Suprapubic skin (tissue), 3 donors: ENCODE data around the gene RBM19.

ENCODE experiments used
- CTCF ChIP-seq, 2 donors: fragments of 200-600 bp in 1 of 2; fragments of 450-650 bp in 1 of 2; sonication (generic) in 1 of 2; IDR thresholded peaks; one replicate each; pipeline ENCODE4 v1.5.1; 2016 to 2019; ENCODE audit warnings: antibody characterized with exemption in 2 of 2, mild to moderate bottlenecking in 1 of 2, moderate library complexity in 1 of 2
- EP300 ChIP-seq: sonication (generic); formaldehyde crosslinking; IDR thresholded peaks from one replicate; pipeline ENCODE4 v1.6.1; 2017; ENCODE audit warnings: antibody characterized with exemption
- POLR2A ChIP-seq, 2 donors: fragments of 450-650 bp; IDR thresholded peaks; one replicate each; pipeline ENCODE4 v1.6.1; 2017; ENCODE audit warnings: antibody characterized with exemption in 2 of 2, mild to moderate bottlenecking in 2 of 2, moderate library complexity in 2 of 2

- TF ChIP-seq CTCF (IDR thresholded peaks at IDR 0.05) (no peak), POLR2A (IDR thresholded peaks at IDR 0.05) (no peak), EP300 (no peak)
Observed at GRCh38 chr12:113831016-113831415, 135.1 kb downstream of the RBM19 start.
